HCT116 (cell line): ENCODE data around the gene CCDC192. TPM values are rescaled to one million over a fixed set of nuclear protein-coding genes. Genes with fewer than 3 reads are reported as not detected.

Source experiments
- ATAC-seq: fragments of 200-7000 bp; cut with Tn5 transposase; 2 replicates; pipeline ENCODE4 v1.9.1; 2020; ENCODE audit warnings: mild to moderate bottlenecking, moderate library complexity
- BruUV-seq: library from RNA; stranded (reverse); fragments of 400-500 nt; replicated peaks from 2 replicates; lab custom pipeline; 2021; lab: Mats Ljungman, UMichigan
- CTCF ChIA-PET: fragments of 300-600 bp; sonication (Branson Sonifier 250); formaldehyde crosslinking; loops from one replicate; lab custom pipeline; 2021; ENCODE audit warnings: antibody characterized with exemption; lab: Charles Lee
- POLR2A ChIA-PET: fragments of 300-600, 350-600 bp; sonication (Branson Sonifier 250); formaldehyde crosslinking; loops from one replicate; lab custom pipeline; 2021; ENCODE audit warnings: antibody characterized with exemption; lab: Charles Lee
- RAD21 ChIA-PET, 2 experiments: fragments of 300-600 bp; sonication (Branson Sonifier 250); formaldehyde crosslinking; loops; one replicate each; lab custom pipeline; 2023; ENCODE audit warnings: low total read pairs in 2 of 2; ENCODE audit not compliant: uncharacterized antibody in 2 of 2, unreplicated experiment in 2 of 2, low non-redundant PET in 1 of 2; lab: Charles Lee
- DNase-seq: peaks from one replicate; pipeline ENCODE4 v3.0.0-alpha.2; 2010; ENCODE audit warnings: low read depth, low spot score
- H2AFZ ChIP-seq: fragments of 200-600 bp; shearing (Covaris generic), sonication (generic); 2 replicates; pipeline ENCODE4 v1.6.1; 2017; ENCODE audit warnings: low read depth, mixed run types, mixed read lengths, antibody characterized with exemption, low read length; ENCODE audit not compliant: poor library complexity, severe bottlenecking
- H3K27ac ChIP-seq: 2 replicates; pipeline ENCODE4 v1.5.1; 2012; ENCODE audit warnings: low read depth, low read length
- H3K27me3 ChIP-seq: fragments of 200-600 bp; sonication (generic); 2 replicates; pipeline ENCODE4 v1.6.1; 2016; ENCODE audit warnings: mixed run types, low read length, mixed read lengths; ENCODE audit not compliant: insufficient read depth
- H3K36me3 ChIP-seq, 2 experiments: fragments of 200-500 bp in 1 of 2; fragments of 200-600 bp in 1 of 2; sonication (Bioruptor generic) in 1 of 2; sonication (generic) in 1 of 2; 2 replicates each; pipeline versions ENCODE4 v1.5.1 to v1.6.1; 2014 to 2016; ENCODE audit warnings: low read length in 2 of 2, inconsistent platforms in 1 of 2, mixed read lengths in 1 of 2, mixed run types in 1 of 2; ENCODE audit not compliant: insufficient read depth in 2 of 2, control insufficient read depth in 1 of 2
- H3K4me1 ChIP-seq, 2 experiments: fragments of 200-600 bp in 1 of 2; sonication (generic) in 1 of 2; 2 replicates each; pipeline versions ENCODE4 v1.5.1 to v1.6.1; 2012 to 2017; ENCODE audit warnings: low read length in 2 of 2, inconsistent platforms in 1 of 2, mild to moderate bottlenecking in 1 of 2, mixed read lengths in 1 of 2, mixed run types in 1 of 2, moderate library complexity in 1 of 2; ENCODE audit not compliant: insufficient read depth in 2 of 2, control insufficient read depth in 1 of 2
- H3K4me2 ChIP-seq: fragments of 200-600 bp; sonication (generic); 2 replicates; pipeline ENCODE4 v1.6.1; 2017; ENCODE audit warnings: mixed run types, low read length, mixed read lengths
- H3K4me3 ChIP-seq, 2 experiments: fragments of 200-600 bp in 1 of 2; sonication (generic) in 1 of 2; replicated peaks in 1 of 2; 2 replicates each; pipeline ENCODE4 v1.5.1; 2011 to 2016; ENCODE audit warnings: low read length in 2 of 2, control low read depth in 1 of 2, low read depth in 1 of 2, mild to moderate bottlenecking in 1 of 2, mixed read lengths in 1 of 2, mixed run types in 1 of 2
- H3K79me2 ChIP-seq: fragments of 200-600 bp; sonication (generic); 2 replicates; pipeline ENCODE4 v1.6.1; 2017; ENCODE audit warnings: mild to moderate bottlenecking, mixed run types, low read length, moderate library complexity, mixed read lengths; ENCODE audit not compliant: insufficient read depth
- H3K9ac ChIP-seq: fragments of 200-600 bp; sonication (generic); 2 replicates; pipeline ENCODE4 v1.6.1; 2016; ENCODE audit warnings: low read length, mixed read lengths
- H3K9me2 ChIP-seq: fragments of 200-600 bp; sonication (generic), shearing (Covaris generic); 2 replicates; pipeline ENCODE4 v1.6.1; 2017; ENCODE audit warnings: mixed run types, mild to moderate bottlenecking, moderate library complexity; ENCODE audit not compliant: insufficient read depth
- H3K9me3 ChIP-seq, 2 experiments: fragments of 200-500 bp in 1 of 2; fragments of 200-600 bp in 1 of 2; sonication (Bioruptor generic) in 1 of 2; sonication (generic) in 1 of 2; 2 replicates each; pipeline ENCODE4 v1.6.1; 2014 to 2017; ENCODE audit warnings: low read length in 2 of 2, mixed read lengths in 2 of 2, inconsistent platforms in 1 of 2, low read depth in 1 of 2, mild to moderate bottlenecking in 1 of 2, mixed run types in 1 of 2, moderate library complexity in 1 of 2; ENCODE audit not compliant: control insufficient read depth in 1 of 2, insufficient read depth in 1 of 2
- H4K20me1 ChIP-seq: fragments of 200-600 bp; sonication (generic), shearing (Covaris generic); 2 replicates; pipeline ENCODE4 v1.6.1; 2017; ENCODE audit warnings: mixed run types, mild to moderate bottlenecking, moderate library complexity; ENCODE audit not compliant: insufficient read depth
- CBX3 ChIP-seq: IDR thresholded peaks from 2 replicates; pipeline ENCODE4 v1.6.1; 2012; ENCODE audit warnings: low read depth
- EGR1 ChIP-seq: IDR thresholded peaks from 2 replicates; pipeline ENCODE4 v1.6.1; 2012; ENCODE audit warnings: low read depth
- EZH2 ChIP-seq: fragments of 200-600 bp; sonication (generic); IDR thresholded peaks from 2 replicates; pipeline ENCODE4 v1.6.1; 2017; ENCODE audit warnings: antibody characterized with exemption, mixed run types
- EZH2phosphoT487 ChIP-seq: fragments of 200-600 bp; IDR thresholded peaks from 2 replicates; pipeline ENCODE4 v1.6.1; 2018; ENCODE audit warnings: antibody characterized with exemption, borderline replicate concordance
- JUND ChIP-seq: IDR thresholded peaks from 2 replicates; pipeline ENCODE4 v1.6.1; 2012
- POLR2AphosphoS5 ChIP-seq: IDR thresholded peaks from 2 replicates; pipeline ENCODE4 v1.6.1; 2011; ENCODE audit warnings: mild to moderate bottlenecking, low read depth, low read length, moderate library complexity
- SIN3A ChIP-seq: IDR thresholded peaks from 2 replicates; pipeline ENCODE4 v1.6.1; 2012; ENCODE audit warnings: low read depth
- SRF ChIP-seq: IDR thresholded peaks from 2 replicates; pipeline ENCODE4 v1.6.1; 2012; ENCODE audit warnings: low read depth
- TCF7L2 ChIP-seq: IDR thresholded peaks from 2 replicates; pipeline ENCODE4 v1.7.0; 2011; ENCODE audit warnings: borderline replicate concordance, inconsistent platforms; ENCODE audit not compliant: insufficient read depth, insufficient read length; ENCODE audit errors: extremely low read depth
- YY1 ChIP-seq: IDR thresholded peaks from 2 replicates; pipeline ENCODE4 v1.6.1; 2011; ENCODE audit warnings: low read length, low read depth, moderate library complexity, mild to moderate bottlenecking; ENCODE audit not compliant: insufficient replicate concordance; ENCODE audit errors: extremely low read depth
- intact Hi-C: fragments of 100-400 bp; cut with micrococcal nuclease; formaldehyde crosslinking; loops from 2 replicates; pipeline ENCODE4 v1.10.0; 2022
- total RNA-seq: library from RNA; stranded (reverse); gene quantifications from one replicate; pipeline ENCODE4 v1.2.1, GENCODE V29; 2021; ENCODE audit not compliant: unreplicated experiment
- TF ChIP-seq, protein P1 (sequence below): IDR thresholded peaks from 2 replicates; pipeline ENCODE4 v1.6.1; 2012
- TF ChIP-seq, protein P2 (sequence below), 3 experiments: fragments of 200-600 bp in 1 of 3; sonication (generic) in 1 of 3; IDR thresholded peaks in 2 of 3; conservative IDR thresholded peaks in 1 of 3; 2 replicates each; pipeline ENCODE4 v1.5.1; 2012 to 2017; ENCODE audit warnings: low read depth in 2 of 3, low read length in 2 of 3, antibody characterized with exemption in 1 of 3, borderline replicate concordance in 1 of 3, control low read depth in 1 of 3, mild to moderate bottlenecking in 1 of 3, mixed read lengths in 1 of 3, mixed run types in 1 of 3, moderate library complexity in 1 of 3; ENCODE audit not compliant: insufficient read depth in 1 of 3
- TF ChIP-seq, protein P3 (sequence below): IDR thresholded peaks from 2 replicates; pipeline ENCODE4 v1.6.1; 2012

The CCDC192 gene
- total RNA-seq, 1 experiment from 2014 or later, result not detected

DNA sequence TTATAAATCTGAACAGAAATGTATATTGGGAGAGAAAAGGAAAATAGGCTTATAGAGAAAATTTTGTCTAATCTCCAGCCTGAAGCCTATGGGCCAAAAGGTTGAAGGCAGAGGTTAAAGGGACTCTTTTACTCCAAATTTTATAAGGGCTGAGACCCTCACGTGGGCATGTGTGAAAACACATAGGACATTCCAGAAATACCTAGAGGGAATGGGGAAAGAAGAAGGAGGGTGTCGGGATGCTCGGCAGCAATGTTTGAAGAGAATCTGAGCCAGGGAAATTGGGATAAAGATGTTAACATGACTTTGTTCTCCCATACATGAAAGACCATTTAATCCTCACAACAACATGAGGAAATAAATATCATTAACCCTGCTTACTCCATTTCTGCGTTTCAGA lies 278.3 kb downstream of the CCDC192 start (continued):
- no peak for TF ChIP-seq EGR1
- TF ChIP-seq, all 23 proteins: peak for 0

DNA sequence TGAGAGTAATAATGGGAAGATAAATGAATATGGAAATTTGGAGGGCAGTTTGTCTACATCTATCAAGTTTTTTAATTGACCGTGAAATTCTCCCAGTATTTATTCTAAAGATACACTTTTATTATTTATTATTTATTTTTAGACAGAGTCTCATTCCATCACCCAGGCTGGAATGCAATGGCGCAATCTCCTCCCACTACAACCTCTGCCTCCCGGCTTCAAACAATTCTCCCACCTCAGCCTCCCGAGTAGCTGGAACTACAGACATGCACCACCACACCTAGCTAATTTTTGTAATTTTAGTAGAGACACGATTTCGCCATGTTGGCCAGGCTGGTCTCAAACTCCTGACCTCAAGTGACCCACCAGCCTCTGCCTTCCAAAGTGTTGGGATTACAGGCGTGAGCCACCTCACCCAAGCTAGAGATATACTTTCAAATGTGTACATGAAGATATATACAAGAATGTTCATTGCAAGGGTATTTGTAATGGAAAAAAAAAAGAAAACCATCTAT lies 282.7 kb downstream of the CCDC192 start:
- TF ChIP-seq YY1 (no peak), JUND (no peak), CBX3 (no peak), POLR2AphosphoS5 (no peak), EZH2phosphoT487 (no peak), EZH2 (no peak), EGR1 (no peak), SRF (no peak), TCF7L2 (no peak), SIN3A (no peak)
- TF ChIP-seq, protein P1, sequence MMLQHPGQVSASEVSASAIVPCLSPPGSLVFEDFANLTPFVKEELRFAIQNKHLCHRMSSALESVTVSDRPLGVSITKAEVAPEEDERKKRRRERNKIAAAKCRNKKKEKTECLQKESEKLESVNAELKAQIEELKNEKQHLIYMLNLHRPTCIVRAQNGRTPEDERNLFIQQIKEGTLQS, result no peak
- TF ChIP-seq, protein P2, sequence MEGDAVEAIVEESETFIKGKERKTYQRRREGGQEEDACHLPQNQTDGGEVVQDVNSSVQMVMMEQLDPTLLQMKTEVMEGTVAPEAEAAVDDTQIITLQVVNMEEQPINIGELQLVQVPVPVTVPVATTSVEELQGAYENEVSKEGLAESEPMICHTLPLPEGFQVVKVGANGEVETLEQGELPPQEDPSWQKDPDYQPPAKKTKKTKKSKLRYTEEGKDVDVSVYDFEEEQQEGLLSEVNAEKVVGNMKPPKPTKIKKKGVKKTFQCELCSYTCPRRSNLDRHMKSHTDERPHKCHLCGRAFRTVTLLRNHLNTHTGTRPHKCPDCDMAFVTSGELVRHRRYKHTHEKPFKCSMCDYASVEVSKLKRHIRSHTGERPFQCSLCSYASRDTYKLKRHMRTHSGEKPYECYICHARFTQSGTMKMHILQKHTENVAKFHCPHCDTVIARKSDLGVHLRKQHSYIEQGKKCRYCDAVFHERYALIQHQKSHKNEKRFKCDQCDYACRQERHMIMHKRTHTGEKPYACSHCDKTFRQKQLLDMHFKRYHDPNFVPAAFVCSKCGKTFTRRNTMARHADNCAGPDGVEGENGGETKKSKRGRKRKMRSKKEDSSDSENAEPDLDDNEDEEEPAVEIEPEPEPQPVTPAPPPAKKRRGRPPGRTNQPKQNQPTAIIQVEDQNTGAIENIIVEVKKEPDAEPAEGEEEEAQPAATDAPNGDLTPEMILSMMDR (IDR thresholded peaks at IDR 0.05 in 2 of 3, conservative IDR thresholded peaks at IDR 0.05 in 1 of 3; ENCODE audit: borderline replicate concordance in 1 of 3, insufficient read depth in 1 of 3, low read depth in 2 of 3, low read length in 2 of 3), result no peak
- TF ChIP-seq, protein P3, sequence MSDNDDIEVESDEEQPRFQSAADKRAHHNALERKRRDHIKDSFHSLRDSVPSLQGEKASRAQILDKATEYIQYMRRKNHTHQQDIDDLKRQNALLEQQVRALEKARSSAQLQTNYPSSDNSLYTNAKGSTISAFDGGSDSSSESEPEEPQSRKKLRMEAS, result no peak
- Histone ChIP-seq H3K79me2 (no peaks in the 10 kb centered on the region), H3K27me3 (no peaks in the 10 kb centered on the region), H3K9me3 (no peaks in the 10 kb centered on the region), H3K4me2 (no peak overlapping the region), H3K27ac (no peak overlapping the region), H2AFZ (no peak overlapping the region), H4K20me1 (no peaks in the 10 kb centered on the region), H3K9ac (no peak overlapping the region), H3K4me1 (peaks cover 13 to 14% of the 10 kb centered on the region in 2 experiments), H3K4me3 (no peak overlapping the region), H3K9me2 (no peaks in the 10 kb centered on the region), H3K36me3 (no peaks in the 10 kb centered on the region)
- CTCF ChIA-PET, result no interaction called here
- intact Hi-C loops, result no loop called here
- RAD21 ChIA-PET, result no interaction called here
- no peak for ATAC-seq
- DNase-seq, result no peak
- BruUV-seq, result no TSS peak
- POLR2A ChIA-PET, result no interaction called here
